Superior temporal gyrus (tissue), 1 donor: Measurements from ENCODE around the gene ZSCAN1.

Source experiments
- DNase-seq: peaks from one replicate; pipeline ENCODE4 v3.0.0-alpha.2; 2016; ENCODE audit errors: extremely low spot score

Gene ZSCAN1

GRCh38 chr19:58083021-58083420 lies 49.2 kb downstream of the ZSCAN1 start:
- DNase-seq = no peak

GRCh38 chr19:58084596-58085347 lies 50.9 kb downstream of the ZSCAN1 start:
- DNase-seq = no peak

GRCh38 chr19:58085348-58085875 lies 51.6 kb downstream of the ZSCAN1 start:
- no peak for DNase-seq

- no peak for DNase-seq
Observed at GRCh38 chr19:58086825-58087710, 53.2 kb downstream of the ZSCAN1 start.

GRCh38 chr19:58088521-58089052 lies 54.8 kb downstream of the ZSCAN1 start:
- no peak for DNase-seq

GRCh38 chr19:58089846-58090245 lies 56.0 kb downstream of the ZSCAN1 start:
- DNase-seq = no peak

GRCh38 chr19:58091251-58091995 lies 57.6 kb downstream of the ZSCAN1 start:
- no peak for DNase-seq

- no peak for DNase-seq
Observed at GRCh38 chr19:58093071-58093470, 59.2 kb downstream of the ZSCAN1 start.

GRCh38 chr19:58095328-58095727 lies 61.5 kb downstream of the ZSCAN1 start:
- no peak for DNase-seq

- DNase-seq = no peak
Observed at GRCh38 chr19:58096884-58097283, 63.1 kb downstream of the ZSCAN1 start.

GRCh38 chr19:58097349-58097748 lies 63.5 kb downstream of the ZSCAN1 start:
- no peak for DNase-seq

- peak; percentile 99 for DNase-seq
Observed at GRCh38 chr19:58097781-58098681, 64.2 kb downstream of the ZSCAN1 start, which contains the start of gene ZSCAN18. Gene ZSCAN18 (minus strand): TSS chr19:58098231. CDS start chr19:58090267, 7,964 bp downstream.

- DNase-seq = no peak
Observed at GRCh38 chr19:58098682-58098998, 64.8 kb downstream of the ZSCAN1 start.
